Neural progenitor cell (in vitro differentiated cells): ENCODE results near the gene TRPT1. TPM values are rescaled to one million over a fixed set of nuclear protein-coding genes. Genes with fewer than 3 reads are reported as not detected.
A peak's percentile ranks its signal among the peaks of the same experiment; 100 is the strongest.

Experiments
- DNase-seq: peaks from one replicate; pipeline ENCODE4 v3.0.0-alpha.2; 2016; ENCODE audit warnings: low spot score
- H2AFZ ChIP-seq: fragments of 200-600 bp; sonication (generic); replicated peaks from 2 replicates; pipeline ENCODE4 v1.6.1; 2016; ENCODE audit warnings: antibody characterized with exemption
- H3F3A ChIP-seq: fragments of 200-600 bp; sonication (generic); 2 replicates; pipeline ENCODE4 v1.6.1; 2016; ENCODE audit warnings: antibody characterized with exemption, low read depth
- H3K27ac ChIP-seq: fragments of 200-600 bp; sonication (generic); 2 replicates; pipeline ENCODE4 v1.5.1; 2016; ENCODE audit warnings: mild to moderate bottlenecking
- H3K27me3 ChIP-seq: fragments of 200-600 bp; sonication (generic); 2 replicates; pipeline ENCODE4 v1.6.1; 2016; ENCODE audit warnings: mild to moderate bottlenecking, moderate library complexity
- H3K36me3 ChIP-seq: fragments of 200-600 bp; sonication (generic); 2 replicates; pipeline ENCODE4 v1.5.1; 2016
- H3K4me1 ChIP-seq: fragments of 200-600 bp; sonication (generic); 2 replicates; pipeline ENCODE4 v1.6.1; 2016; ENCODE audit warnings: mixed run types
- H3K4me2 ChIP-seq: fragments of 200-600 bp; sonication (generic); 2 replicates; pipeline ENCODE4 v1.6.1; 2016
- H3K4me3 ChIP-seq: fragments of 200-600 bp; sonication (generic); 2 replicates; pipeline ENCODE4 v1.5.1; 2016
- H3K79me2 ChIP-seq: fragments of 200-600 bp; sonication (generic); 2 replicates; pipeline ENCODE4 v1.6.1; 2016; ENCODE audit warnings: low read depth
- H3K9ac ChIP-seq: fragments of 200-600 bp; sonication (generic); 2 replicates; pipeline ENCODE4 v1.6.1; 2016
- H3K9me3 ChIP-seq: fragments of 200-600 bp; sonication (generic); 2 replicates; pipeline ENCODE4 v1.5.1; 2016; ENCODE audit warnings: low read depth
- H4K20me1 ChIP-seq: fragments of 200-600 bp; sonication (generic); 2 replicates; pipeline ENCODE4 v1.6.1; 2016; ENCODE audit warnings: low read depth
- H3K27ac Mint-ChIP-seq: 3 replicates; pipeline ENCODE4 v1.8.0; 2021; ENCODE audit warnings: mixed read lengths
- H3K27me3 Mint-ChIP-seq: 2 replicates; pipeline ENCODE4 v1.8.0; 2022; ENCODE audit warnings: low read depth, mild to moderate bottlenecking, inconsistent platforms, moderate library complexity, mixed read lengths; ENCODE audit not compliant: insufficient read depth
- H3K36me3 Mint-ChIP-seq: 3 replicates; pipeline ENCODE4 v1.8.0; 2021; ENCODE audit warnings: mixed read lengths
- H3K4me1 Mint-ChIP-seq: 3 replicates; pipeline ENCODE4 v1.8.0; 2021; ENCODE audit warnings: mixed read lengths
- H3K4me3 Mint-ChIP-seq: 3 replicates; pipeline ENCODE4 v1.8.0; 2021; ENCODE audit warnings: mild to moderate bottlenecking, moderate library complexity, mixed read lengths
- H3K9me3 Mint-ChIP-seq: 3 replicates; pipeline ENCODE4 v1.8.0; 2020; ENCODE audit warnings: mixed read lengths
- EZH2 ChIP-seq: fragments of 200-600 bp; sonication (generic); IDR thresholded peaks from 2 replicates; pipeline ENCODE4 v1.6.1; 2017; ENCODE audit warnings: antibody characterized with exemption, mild to moderate bottlenecking, moderate library complexity
- EZH2phosphoT487 ChIP-seq: fragments of 200-600 bp; sonication (generic); IDR thresholded peaks from 2 replicates; pipeline ENCODE4 v1.6.1; 2017; ENCODE audit warnings: antibody characterized with exemption
- total RNA-seq: library from RNA; depleted of rRNA; stranded (reverse); fragments of >200 nt; gene quantifications from 2 replicates; pipeline ENCODE4 v1.2.3, GENCODE V29; 2015; ENCODE audit warnings: low replicate concordance
- TF ChIP-seq, protein P1 (sequence below): fragments of 200-600 bp; sonication (generic); IDR thresholded peaks from 2 replicates; pipeline ENCODE4 v1.5.1; 2017; ENCODE audit warnings: antibody characterized with exemption, mild to moderate bottlenecking

The TRPT1 gene
- total RNA-seq, 1 donor from 2014 or later: 17.5 TPM

DNA sequence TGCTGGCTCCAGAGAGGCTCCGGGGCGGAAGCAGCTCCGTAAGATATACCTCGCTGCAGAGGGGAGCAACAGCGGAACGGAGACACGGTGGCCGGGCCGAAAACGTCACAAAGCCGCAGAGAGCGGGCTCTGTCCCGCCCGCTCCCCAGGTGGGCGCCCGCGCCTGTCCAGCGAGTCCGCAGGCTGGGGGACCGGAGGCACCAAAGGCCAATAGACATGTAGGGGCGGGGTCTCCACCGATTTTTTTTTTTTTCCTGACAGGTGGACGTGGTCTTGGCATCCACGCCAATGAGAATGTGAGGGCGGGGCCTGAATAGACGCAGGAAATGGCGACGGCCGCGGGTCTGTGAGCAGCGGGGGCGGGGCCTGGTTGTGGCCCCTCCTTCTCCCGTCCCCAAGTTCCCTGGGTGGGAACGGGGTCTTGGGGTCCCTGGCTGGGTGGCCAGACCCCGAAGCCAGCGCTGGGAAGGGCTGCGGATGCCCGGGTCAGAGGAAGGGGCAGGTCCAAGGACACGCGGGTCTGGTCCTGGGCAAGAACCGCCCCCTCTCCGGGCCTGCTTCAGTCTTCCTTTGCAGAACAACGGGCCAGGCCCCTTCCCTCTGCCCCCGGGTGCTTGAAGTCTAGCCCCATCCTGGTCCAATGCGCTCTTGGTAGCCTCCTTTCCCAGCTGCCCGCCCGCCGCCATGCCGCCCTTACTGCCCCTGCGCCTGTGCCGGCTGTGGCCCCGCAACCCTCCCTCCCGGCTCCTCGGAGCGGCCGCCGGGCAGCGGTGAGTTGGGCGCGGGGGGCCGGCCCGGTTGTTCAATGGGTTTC is 4.4 kb upstream of the TRPT1 start, which contains the start of gene DNAJC4:
Gene DNAJC4, plus strand, starts transcription at position 378 of the 814 bp plus-strand sequence. Its CDS starts 307 bp downstream, at position 685.
- H3K4me1 ChIP-seq: peaks cover 16% of the 10 kb centered on the region
- H3K9me3 ChIP-seq: no peaks in the 10 kb centered on the region
- H2AFZ ChIP-seq: peak within 1 kb of the TSS; percentile 29
- no peak within 1 kb of the TSS for H3K9ac ChIP-seq
- Mint-ChIP-seq H3K4me1 (peaks cover 31% of the 10 kb centered on the region), H3K36me3 (no peaks in the 10 kb centered on the region), H3K27ac (peak within 1 kb of the TSS; percentile 90), H3K4me3 (peak within 1 kb of the TSS; percentile 92), H3K27me3 (peaks cover 12% of the 10 kb centered on the region), H3K9me3 (no peaks in the 10 kb centered on the region)
- TF ChIP-seq EZH2phosphoT487 (no peak), EZH2 (peak; percentile 27)
- H3K4me2 ChIP-seq: peak within 1 kb of the TSS; percentile 95
- no peaks in the 10 kb centered on the region for H3K36me3 ChIP-seq
- peaks cover 39% of the 10 kb centered on the region for H3F3A ChIP-seq
- H3K27ac ChIP-seq: no peak within 1 kb of the TSS
- H3K4me3 ChIP-seq: peak within 1 kb of the TSS; percentile 67
- DNase-seq: peak; percentile 98
- peaks cover 42% of the 10 kb centered on the region for H3K27me3 ChIP-seq
- H4K20me1 ChIP-seq: peaks cover 3% of the 10 kb centered on the region
- no peaks in the 10 kb centered on the region for H3K79me2 ChIP-seq

DNA sequence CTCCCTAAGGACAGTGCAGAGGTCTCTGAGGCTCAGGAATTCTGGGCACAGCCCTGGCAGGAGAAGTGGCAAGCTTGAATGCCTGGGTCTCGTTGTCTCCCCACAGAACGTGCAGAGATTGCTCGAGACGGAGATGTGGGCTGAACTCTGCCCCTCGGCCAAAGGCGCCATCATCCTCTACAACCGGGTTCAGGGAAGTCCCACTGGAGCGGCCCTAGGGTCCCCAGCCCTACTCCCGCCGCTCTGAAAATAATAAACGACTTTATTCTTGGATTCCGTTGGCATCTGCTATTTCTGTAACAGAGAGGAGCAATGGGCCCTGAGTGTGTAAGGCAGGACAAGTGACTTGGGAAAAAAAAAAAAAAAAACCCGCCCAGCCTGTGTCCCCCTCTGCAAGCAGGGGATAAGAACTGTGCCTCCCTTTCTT is 3.8 kb upstream of the TRPT1 start:
- Histone ChIP-seq H3K4me2 (peak overlapping the region; percentile 95), H3K9ac (no peak overlapping the region), H2AFZ (no peak overlapping the region), H3K36me3 (no peaks in the 10 kb centered on the region), H3K4me3 (peak overlapping the region; percentile 67), H3K79me2 (no peaks in the 10 kb centered on the region), H3K9me3 (no peaks in the 10 kb centered on the region), H3K27ac (no peak overlapping the region), H3K4me1 (peaks cover 20% of the 10 kb centered on the region), H3F3A (peaks cover 39% of the 10 kb centered on the region), H3K27me3 (peaks cover 36% of the 10 kb centered on the region), H4K20me1 (peaks cover 3% of the 10 kb centered on the region)
- H3K9me3 Mint-ChIP-seq: no peaks in the 10 kb centered on the region
- peak overlapping the region; percentile 92 for H3K4me3 Mint-ChIP-seq
- H3K4me1 Mint-ChIP-seq: peaks cover 36% of the 10 kb centered on the region
- no peak overlapping the region for H3K27ac Mint-ChIP-seq
- peaks cover 7% of the 10 kb centered on the region for H3K27me3 Mint-ChIP-seq
- H3K36me3 Mint-ChIP-seq: no peaks in the 10 kb centered on the region
- TF ChIP-seq, protein P1, sequence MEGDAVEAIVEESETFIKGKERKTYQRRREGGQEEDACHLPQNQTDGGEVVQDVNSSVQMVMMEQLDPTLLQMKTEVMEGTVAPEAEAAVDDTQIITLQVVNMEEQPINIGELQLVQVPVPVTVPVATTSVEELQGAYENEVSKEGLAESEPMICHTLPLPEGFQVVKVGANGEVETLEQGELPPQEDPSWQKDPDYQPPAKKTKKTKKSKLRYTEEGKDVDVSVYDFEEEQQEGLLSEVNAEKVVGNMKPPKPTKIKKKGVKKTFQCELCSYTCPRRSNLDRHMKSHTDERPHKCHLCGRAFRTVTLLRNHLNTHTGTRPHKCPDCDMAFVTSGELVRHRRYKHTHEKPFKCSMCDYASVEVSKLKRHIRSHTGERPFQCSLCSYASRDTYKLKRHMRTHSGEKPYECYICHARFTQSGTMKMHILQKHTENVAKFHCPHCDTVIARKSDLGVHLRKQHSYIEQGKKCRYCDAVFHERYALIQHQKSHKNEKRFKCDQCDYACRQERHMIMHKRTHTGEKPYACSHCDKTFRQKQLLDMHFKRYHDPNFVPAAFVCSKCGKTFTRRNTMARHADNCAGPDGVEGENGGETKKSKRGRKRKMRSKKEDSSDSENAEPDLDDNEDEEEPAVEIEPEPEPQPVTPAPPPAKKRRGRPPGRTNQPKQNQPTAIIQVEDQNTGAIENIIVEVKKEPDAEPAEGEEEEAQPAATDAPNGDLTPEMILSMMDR: no peak
- TF ChIP-seq EZH2phosphoT487 (no peak), EZH2 (no peak)
- DNase-seq: no peak

DNA sequence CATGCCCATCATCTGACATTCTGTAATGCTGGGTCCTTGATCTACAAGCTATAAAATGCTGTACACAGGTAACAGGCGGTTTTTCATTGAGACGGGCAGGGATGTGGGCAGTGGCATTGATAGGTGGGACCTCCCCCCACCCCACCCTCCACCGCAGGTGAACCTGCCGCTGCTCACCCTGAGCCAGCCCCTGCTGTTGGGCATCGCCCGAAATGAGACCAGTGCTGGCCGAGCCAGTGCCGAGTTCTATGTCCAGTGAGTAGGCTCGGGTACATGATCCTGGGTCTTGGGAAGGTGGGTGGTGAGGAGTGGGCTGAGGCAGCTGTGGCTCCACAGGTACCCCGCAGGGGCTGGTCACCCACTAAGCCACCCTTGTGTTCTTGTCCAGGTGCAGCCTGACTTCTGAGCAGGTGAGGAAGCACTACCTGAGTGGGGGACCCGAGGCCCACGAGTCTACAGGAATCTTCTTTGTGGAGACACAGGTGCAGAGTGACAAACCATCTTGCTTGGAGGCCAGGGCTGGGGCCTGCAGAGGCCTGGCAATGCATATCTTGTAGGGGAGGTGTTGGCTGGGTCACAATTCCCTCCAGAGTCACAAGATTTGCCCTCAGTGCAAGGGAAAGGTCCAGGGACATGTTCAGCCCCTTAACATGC is 3.2 kb upstream of the TRPT1 start:
- H3K27ac Mint-ChIP-seq: no peak overlapping the region
- H3K4me2 ChIP-seq: peak overlapping the region; percentile 95
- no peaks in the 10 kb centered on the region for H3K79me2 ChIP-seq
- H3K4me3 Mint-ChIP-seq: peak overlapping the region; percentile 92
- peaks cover 35% of the 10 kb centered on the region for H3K27me3 ChIP-seq
- H3K27me3 Mint-ChIP-seq: peaks cover 7% of the 10 kb centered on the region
- H2AFZ ChIP-seq: no peak overlapping the region
- H3K4me3 ChIP-seq: peak overlapping the region; percentile 67
- no peaks in the 10 kb centered on the region for H3K9me3 ChIP-seq
- H3K27ac ChIP-seq: no peak overlapping the region
- no peaks in the 10 kb centered on the region for H3K9me3 Mint-ChIP-seq
- no peaks in the 10 kb centered on the region for H3K36me3 ChIP-seq
- H3K4me1 ChIP-seq: peaks cover 20% of the 10 kb centered on the region
- peaks cover 39% of the 10 kb centered on the region for H3F3A ChIP-seq
- H4K20me1 ChIP-seq: peaks cover 3% of the 10 kb centered on the region
- DNase-seq: no peak
- H3K9ac ChIP-seq: no peak overlapping the region
- H3K4me1 Mint-ChIP-seq: peaks cover 37% of the 10 kb centered on the region
- no peaks in the 10 kb centered on the region for H3K36me3 Mint-ChIP-seq
- TF ChIP-seq, protein P1: no peak
